Mesenchymal stem cell (in vitro differentiated cells and primary cell): ENCODE data around the gene TIGAR.
A peak's percentile ranks its signal among the peaks of the same experiment; 100 is the strongest.

Experiments
- DNase-seq: peaks from one replicate; pipeline ENCODE4 v3.0.0-alpha.2; 2013
- H2AFZ ChIP-seq: one replicate; pipeline ENCODE4 v1.6.1; 2013; ENCODE audit warnings: low read depth, mild to moderate bottlenecking, control low read depth, inconsistent platforms, low read length, moderate library complexity
- H2AK5ac ChIP-seq: 2 replicates; pipeline ENCODE4 v1.6.1; 2013; ENCODE audit warnings: low read length, moderate library complexity, mild to moderate bottlenecking, inconsistent platforms; ENCODE audit not compliant: severe bottlenecking
- H2BK120ac ChIP-seq: one replicate; pipeline ENCODE4 v1.6.1; 2013; ENCODE audit warnings: low read depth, mild to moderate bottlenecking, inconsistent platforms, low read length, moderate library complexity
- H2BK12ac ChIP-seq, 2 experiments: one replicate each; pipeline ENCODE4 v1.6.1; 2013; ENCODE audit warnings: inconsistent platforms in 2 of 2, low read length in 2 of 2, mild to moderate bottlenecking in 2 of 2, moderate library complexity in 2 of 2, control low read depth in 1 of 2
- H2BK15ac ChIP-seq: one replicate; pipeline ENCODE4 v1.6.1; 2013; ENCODE audit warnings: mild to moderate bottlenecking, low read depth, inconsistent platforms; ENCODE audit not compliant: poor library complexity, severe bottlenecking
- H2BK5ac ChIP-seq: 2 replicates; pipeline ENCODE4 v1.6.1; 2013; ENCODE audit warnings: low read depth, mild to moderate bottlenecking, low read length, control low read depth, inconsistent platforms; ENCODE audit not compliant: poor library complexity, severe bottlenecking
- H3K14ac ChIP-seq, 2 experiments: one replicate each; pipeline ENCODE4 v1.6.1; 2013; ENCODE audit warnings: inconsistent platforms in 2 of 2, low read length in 2 of 2, control low read depth in 1 of 2, mild to moderate bottlenecking in 1 of 2, moderate library complexity in 1 of 2
- H3K18ac ChIP-seq, 2 experiments: one replicate each; pipeline ENCODE4 v1.6.1; 2013; ENCODE audit warnings: inconsistent platforms in 2 of 2, low read length in 2 of 2, control low read depth in 1 of 2, low read depth in 1 of 2, mild to moderate bottlenecking in 1 of 2
- H3K23ac ChIP-seq, 2 experiments: one replicate each; pipeline ENCODE4 v1.6.1; 2013; ENCODE audit warnings: inconsistent platforms in 2 of 2, low read length in 2 of 2, mild to moderate bottlenecking in 2 of 2, moderate library complexity in 2 of 2, control low read depth in 1 of 2
- H3K27ac ChIP-seq: 2 replicates; pipeline ENCODE4 v1.5.1; 2013; ENCODE audit warnings: mild to moderate bottlenecking, moderate library complexity, low read length, control low read depth, inconsistent platforms; ENCODE audit not compliant: poor library complexity, severe bottlenecking
- H3K27me3 ChIP-seq, 2 experiments: 2 replicates each; pipeline versions ENCODE4 v1.6.1 to v1.7.0; 2013; ENCODE audit warnings: low read length in 2 of 2, mild to moderate bottlenecking in 2 of 2, moderate library complexity in 2 of 2, control low read depth in 1 of 2, inconsistent platforms in 1 of 2; ENCODE audit not compliant: control insufficient read depth in 1 of 2, insufficient read depth in 1 of 2
- H3K36me3 ChIP-seq, 2 experiments: 2 replicates each; pipeline versions ENCODE4 v1.6.1 to v1.7.0; 2013; ENCODE audit warnings: low read length in 2 of 2, control low read depth in 1 of 2, inconsistent platforms in 1 of 2, low read depth in 1 of 2, mild to moderate bottlenecking in 1 of 2; ENCODE audit not compliant: insufficient read depth in 2 of 2, control insufficient read depth in 1 of 2
- H3K4ac ChIP-seq, 2 experiments: one replicate each; pipeline ENCODE4 v1.6.1; 2013; ENCODE audit warnings: inconsistent platforms in 2 of 2, low read length in 2 of 2, mild to moderate bottlenecking in 2 of 2, moderate library complexity in 2 of 2, control low read depth in 1 of 2, low read depth in 1 of 2
- H3K4me1 ChIP-seq: 2 replicates; pipeline ENCODE4 v1.6.1; 2013; ENCODE audit warnings: low read depth, low read length, control low read depth; ENCODE audit not compliant: control insufficient read depth, insufficient read depth
- H3K4me2 ChIP-seq: 2 replicates; pipeline ENCODE4 v1.6.1; 2013; ENCODE audit warnings: low read length, mild to moderate bottlenecking, inconsistent platforms; ENCODE audit not compliant: poor library complexity, severe bottlenecking
- H3K4me3 ChIP-seq, 2 experiments: 2 replicates each; pipeline versions ENCODE4 v1.5.1 to v1.7.0; 2013; ENCODE audit warnings: low read length in 2 of 2, mild to moderate bottlenecking in 2 of 2, control low read depth in 1 of 2, low read depth in 1 of 2; ENCODE audit not compliant: insufficient read depth in 1 of 2
- H3K79me1 ChIP-seq: replicated peaks from 2 replicates; pipeline ENCODE4 v1.6.1; 2013; ENCODE audit warnings: mild to moderate bottlenecking, control low read depth, low read length, inconsistent platforms; ENCODE audit not compliant: poor library complexity, severe bottlenecking
- H3K9ac ChIP-seq: 2 replicates; pipeline ENCODE4 v1.7.0; 2013; ENCODE audit warnings: mild to moderate bottlenecking, low read length, moderate library complexity
- H3K9me3 ChIP-seq: 2 replicates; pipeline ENCODE4 v1.7.0; 2013; ENCODE audit warnings: mild to moderate bottlenecking, low read length; ENCODE audit not compliant: control insufficient read depth
- H4K8ac ChIP-seq: one replicate; pipeline ENCODE4 v1.6.1; 2013; ENCODE audit warnings: inconsistent platforms, mild to moderate bottlenecking, low read length, moderate library complexity
- H4K91ac ChIP-seq: one replicate; pipeline ENCODE4 v1.6.1; 2013; ENCODE audit warnings: mild to moderate bottlenecking, low read length, inconsistent platforms
- WGBS: methylation state at CpG from one replicate; pipeline ENCODE4 v1.1.7; 2013; ENCODE audit warnings: mixed read lengths; 5-methylcytosine and 5-hydroxymethylcytosine counted together

TIGAR gene

GRCh38 chr12:4277857-4278256 lies 43.2 kb upstream of the TIGAR start:
- no peak overlapping the region for H3K18ac ChIP-seq
- H2BK120ac ChIP-seq, result no peak overlapping the region
- H3K4me2 ChIP-seq, result no peak overlapping the region
- no peak overlapping the region for H4K91ac ChIP-seq
- no peak overlapping the region for H3K14ac ChIP-seq
- H3K79me1 ChIP-seq, result peaks cover 34% of the 10 kb centered on the region
- 100% methylated on average over 3 of the region's 3 CpGs for WGBS
- no peak overlapping the region for H3K27ac ChIP-seq
- DNase-seq, result no peak
- H3K23ac ChIP-seq, result no peak overlapping the region
- no peak overlapping the region for H3K9ac ChIP-seq
- no peak overlapping the region for H2BK15ac ChIP-seq
- no peak overlapping the region for H4K8ac ChIP-seq
- H3K4ac ChIP-seq, result no peak overlapping the region
- H2BK5ac ChIP-seq, result no peak overlapping the region
- no peak overlapping the region for H2AK5ac ChIP-seq
- H3K4me1 ChIP-seq, result peaks cover 13% of the 10 kb centered on the region
- no peak overlapping the region for H3K4me3 ChIP-seq
- H3K36me3 ChIP-seq, result peaks cover 51 to 54% of the 10 kb centered on the region in 2 experiments
- no peak overlapping the region for H2BK12ac ChIP-seq
- H3K27me3 ChIP-seq, result peaks cover 11 to 35% of the 10 kb centered on the region in 2 experiments
- H3K9me3 ChIP-seq, result no peaks in the 10 kb centered on the region
- H2AFZ ChIP-seq, result no peak overlapping the region

- H3K14ac ChIP-seq, result no peak overlapping the region
- peaks cover 11 to 34% of the 10 kb centered on the region in 2 experiments for H3K27me3 ChIP-seq
- H3K36me3 ChIP-seq, result peaks cover 58 to 61% of the 10 kb centered on the region in 2 experiments
- H3K4me1 ChIP-seq, result peaks cover 9% of the 10 kb centered on the region
- WGBS, result 78% methylated on average over 13 of the region's 15 CpGs
- H3K79me1 ChIP-seq, result peaks cover 36% of the 10 kb centered on the region
- H2AK5ac ChIP-seq, result no peak overlapping the region
- H2BK120ac ChIP-seq, result no peak overlapping the region
- H3K23ac ChIP-seq, result no peak overlapping the region
- no peak overlapping the region for H3K27ac ChIP-seq
- no peak overlapping the region for H4K8ac ChIP-seq
- H3K4me3 ChIP-seq, result no peak overlapping the region
- no peak overlapping the region for H2BK5ac ChIP-seq
- H2BK12ac ChIP-seq, result no peak overlapping the region
- no peak overlapping the region for H2AFZ ChIP-seq
- peak; percentile 21 for DNase-seq
- H3K4ac ChIP-seq, result no peak overlapping the region
- no peak overlapping the region for H3K18ac ChIP-seq
- H3K4me2 ChIP-seq, result no peak overlapping the region
- no peak overlapping the region for H4K91ac ChIP-seq
- no peak overlapping the region for H2BK15ac ChIP-seq
- no peak overlapping the region for H3K9ac ChIP-seq
- no peaks in the 10 kb centered on the region for H3K9me3 ChIP-seq
These were observed 42.5 kb upstream of the TIGAR start for GRCh38 chr12:4278329-4279197.

GRCh38 chr12:4279198-4279690 lies 41.8 kb upstream of the TIGAR start:
- Histone ChIP-seq H3K14ac (no peak overlapping the region), H3K27me3 (peaks cover 10 to 29% of the 10 kb centered on the region in 2 experiments), H3K4me1 (peaks cover 9% of the 10 kb centered on the region), H2BK5ac (no peak overlapping the region), H3K4me3 (no peak overlapping the region), H3K36me3 (peaks cover 65 to 68% of the 10 kb centered on the region in 2 experiments), H3K23ac (no peak overlapping the region), H4K8ac (no peak overlapping the region), H3K9me3 (no peaks in the 10 kb centered on the region), H2BK12ac (no peak overlapping the region), H4K91ac (no peak overlapping the region), H2AK5ac (no peak overlapping the region), H3K27ac (no peak overlapping the region), H3K9ac (no peak overlapping the region), H3K4ac (no peak overlapping the region), H3K79me1 (peaks cover 36% of the 10 kb centered on the region), H3K4me2 (no peak overlapping the region), H2AFZ (no peak overlapping the region), H3K18ac (no peak overlapping the region), H2BK15ac (no peak overlapping the region), H2BK120ac (no peak overlapping the region)
- DNase-seq, result no peak
- WGBS, result 84% methylated on average over 6 of the region's 10 CpGs

- H3K4ac ChIP-seq, result no peak overlapping the region
- WGBS, result 69% methylated on average over 14 of the region's 15 CpGs
- no peak overlapping the region for H2BK120ac ChIP-seq
- H3K79me1 ChIP-seq, result peaks cover 37% of the 10 kb centered on the region
- peak overlapping the region in 1 of 2 experiments; percentile 62 for H3K14ac ChIP-seq
- H4K91ac ChIP-seq, result no peak overlapping the region
- H4K8ac ChIP-seq, result no peak overlapping the region
- H3K27ac ChIP-seq, result no peak overlapping the region
- DNase-seq, result no peak
- no peaks in the 10 kb centered on the region for H3K9me3 ChIP-seq
- H3K36me3 ChIP-seq, result peaks cover 76 to 78% of the 10 kb centered on the region in 2 experiments
- H2BK15ac ChIP-seq, result no peak overlapping the region
- peak overlapping the region; percentile 33 for H3K9ac ChIP-seq
- peaks cover 7 to 24% of the 10 kb centered on the region in 2 experiments for H3K27me3 ChIP-seq
- H2AK5ac ChIP-seq, result no peak overlapping the region
- no peak overlapping the region for H3K4me2 ChIP-seq
- H3K4me3 ChIP-seq, result peak overlapping the region in 1 of 2 experiments; percentile 54
- no peak overlapping the region for H2AFZ ChIP-seq
- H3K4me1 ChIP-seq, result peaks cover 9% of the 10 kb centered on the region
- no peak overlapping the region for H2BK5ac ChIP-seq
- no peak overlapping the region for H3K23ac ChIP-seq
- H2BK12ac ChIP-seq, result peak overlapping the region in 1 of 2 experiments; percentile 32
- H3K18ac ChIP-seq, result no peak overlapping the region
These were observed 40.5 kb upstream of the TIGAR start for GRCh38 chr12:4280351-4281163.
